ENCODE data around the gene HCFC1R1.

Gene HCFC1R1

GRCh38 chr16:3030222-3031212 is 6.8 kb upstream of the HCFC1R1 start:
- no peak for DNase-seq

- no peak for DNase-seq
Observed at GRCh38 chr16:3029491-3030221, 5.9 kb upstream of the HCFC1R1 start.

DNA sequence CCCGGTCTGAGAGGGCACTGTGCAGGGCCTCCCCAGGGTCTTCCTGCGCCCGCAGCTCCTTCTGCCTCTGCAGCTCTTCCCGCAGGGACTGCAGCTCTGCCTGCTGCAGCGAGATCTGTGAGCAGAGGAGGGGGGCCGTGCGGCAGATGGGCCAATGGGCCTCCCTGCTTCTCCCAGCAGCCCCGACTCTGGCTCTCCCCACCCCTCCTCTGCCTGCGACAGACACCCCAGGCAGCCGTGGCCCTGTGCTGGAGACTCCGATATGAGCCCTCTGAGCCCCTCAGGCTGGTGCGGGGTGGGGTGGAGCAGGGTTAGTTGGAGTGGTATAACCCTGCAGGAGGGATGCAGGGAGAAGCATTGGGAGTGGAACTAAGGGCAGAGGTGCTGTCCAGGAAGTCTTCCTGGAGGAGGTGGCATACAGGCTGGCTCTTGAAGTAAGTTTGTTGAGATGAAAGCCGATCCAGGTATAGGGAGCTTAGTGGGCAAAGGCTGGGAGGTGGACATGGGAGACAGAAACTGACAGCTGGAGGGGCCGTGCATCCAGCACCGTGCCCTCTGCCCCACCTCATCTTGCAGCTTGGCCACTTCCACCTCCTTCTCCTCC is 5.1 kb upstream of the HCFC1R1 start:
- no peak for DNase-seq

DNA sequence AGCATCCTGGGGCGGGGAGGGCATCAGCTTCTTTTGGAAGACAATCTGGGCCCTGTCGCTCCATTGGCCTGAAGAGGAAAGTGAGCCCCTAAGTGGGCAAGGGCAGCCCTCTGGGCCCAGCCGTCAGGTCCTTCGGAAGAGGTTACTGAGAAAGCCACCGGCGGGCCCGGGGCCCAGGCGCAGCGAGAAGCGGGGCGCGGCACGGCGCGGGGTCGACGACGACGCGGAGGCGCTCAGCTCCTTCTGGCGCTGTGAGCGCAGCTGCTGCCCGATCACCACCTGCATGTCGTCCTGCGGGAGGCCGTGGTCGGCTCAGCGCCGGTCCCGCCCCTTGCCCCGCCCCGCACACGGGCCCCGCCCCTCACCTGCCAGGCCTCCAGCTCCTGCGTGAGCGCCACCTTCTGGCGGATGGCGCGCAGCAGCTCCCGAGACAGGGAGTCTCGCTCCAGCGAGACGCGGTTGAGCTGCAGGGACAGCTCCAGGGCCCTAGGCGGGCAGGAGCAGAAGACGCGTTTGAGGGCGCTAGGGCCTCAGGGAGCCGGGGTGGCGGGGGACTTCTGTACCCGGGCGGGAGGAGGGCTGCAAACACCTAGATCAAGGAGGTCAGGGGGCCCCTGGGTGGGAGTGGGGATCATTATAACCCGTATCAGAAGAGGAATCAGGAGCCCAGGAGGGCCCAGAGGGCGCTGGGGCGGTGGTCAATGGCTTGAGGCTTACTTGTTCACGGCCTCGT is 4.4 kb upstream of the HCFC1R1 start:
- peak; percentile 92 for DNase-seq

GRCh38 chr16:3027489-3027795 is 3.7 kb upstream of the HCFC1R1 start:
- DNase-seq, result no peak

GRCh38 chr16:3026609-3027488 is 3.1 kb upstream of the HCFC1R1 start:
- DNase-seq, result no peak

DNA sequence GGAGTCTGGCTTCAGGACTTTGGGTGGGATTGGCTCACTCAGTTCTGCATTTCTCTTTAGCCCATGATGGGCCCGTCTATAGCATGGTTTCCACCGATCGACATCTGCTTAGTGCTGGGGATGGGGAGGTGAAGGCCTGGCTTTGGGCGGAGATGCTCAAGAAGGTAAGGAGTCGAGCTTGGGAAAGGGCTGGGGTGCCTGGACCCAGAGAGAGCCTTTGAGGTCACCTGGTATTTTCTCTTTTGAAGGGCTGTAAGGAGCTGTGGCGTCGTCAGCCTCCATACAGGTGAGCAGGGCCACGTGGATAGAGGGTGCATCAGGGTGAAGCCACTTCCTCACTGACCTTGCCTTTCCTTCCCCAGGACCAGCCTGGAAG is 2.2 kb upstream of the HCFC1R1 start:
- no peak for DNase-seq

DNA sequence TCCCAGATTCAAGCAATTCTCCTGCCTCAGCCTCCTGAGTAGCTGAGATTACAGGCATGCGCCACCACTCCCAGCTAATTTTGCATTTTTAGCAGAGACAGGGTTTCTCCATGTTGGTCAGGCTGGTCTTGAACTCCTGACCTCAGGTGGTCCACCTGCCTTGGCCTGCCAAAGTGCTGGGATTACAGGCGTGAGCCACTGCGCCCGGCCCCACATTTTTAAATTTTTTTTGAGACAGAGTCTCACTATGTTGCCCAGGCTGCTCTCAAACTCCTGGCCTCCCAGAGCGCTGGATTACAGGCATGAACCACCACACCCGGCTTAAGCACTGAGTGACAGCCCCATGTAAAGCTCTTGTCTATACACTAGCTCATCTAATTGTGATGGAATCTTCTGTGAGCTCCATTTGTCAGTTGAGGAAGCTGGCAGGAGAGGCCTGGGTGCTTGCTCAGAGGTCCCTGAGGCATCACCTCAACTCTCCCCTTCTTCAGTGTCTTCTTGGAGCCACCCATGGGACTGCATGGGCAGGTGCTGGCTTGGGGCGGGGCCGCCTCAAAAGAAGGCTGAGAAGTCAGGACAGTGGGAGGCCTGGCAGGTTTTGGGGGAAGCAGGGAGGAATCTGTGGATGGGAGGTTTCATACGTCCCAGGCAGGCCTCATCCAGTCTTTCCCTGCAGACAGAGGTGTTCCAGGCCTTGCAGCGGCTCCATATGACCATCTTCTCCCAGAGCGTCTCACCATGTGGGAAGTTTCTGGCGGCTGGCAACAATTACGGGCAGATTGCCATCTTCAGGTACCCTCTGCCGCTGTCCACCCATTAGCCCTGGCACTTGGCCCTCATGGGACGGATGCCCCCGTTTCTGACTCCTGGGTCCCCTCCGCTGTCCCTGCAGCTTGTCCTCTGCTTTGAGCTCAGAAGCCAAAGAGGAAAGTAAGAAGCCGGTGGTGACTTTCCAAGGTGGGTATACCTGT is 1.6 kb upstream of the HCFC1R1 start:
- no peak for DNase-seq

GRCh38 chr16:3023415-3023668 is 400 bp downstream of the HCFC1R1 start:
- peak; percentile 57 for DNase-seq

GRCh38 chr16:3022684-3023414 is 893 bp downstream of the HCFC1R1 start:
- DNase-seq, result no peak

- peak; percentile 83 for DNase-seq
Observed at GRCh38 chr16:3022208-3022683, 1.5 kb downstream of the HCFC1R1 start.

GRCh38 chr16:3021449-3022207 is 2.1 kb downstream of the HCFC1R1 start:
- peak; percentile 82 for DNase-seq

GRCh38 chr16:3020604-3021448 is 2.9 kb downstream of the HCFC1R1 start:
- peak; percentile 78 for DNase-seq

DNA sequence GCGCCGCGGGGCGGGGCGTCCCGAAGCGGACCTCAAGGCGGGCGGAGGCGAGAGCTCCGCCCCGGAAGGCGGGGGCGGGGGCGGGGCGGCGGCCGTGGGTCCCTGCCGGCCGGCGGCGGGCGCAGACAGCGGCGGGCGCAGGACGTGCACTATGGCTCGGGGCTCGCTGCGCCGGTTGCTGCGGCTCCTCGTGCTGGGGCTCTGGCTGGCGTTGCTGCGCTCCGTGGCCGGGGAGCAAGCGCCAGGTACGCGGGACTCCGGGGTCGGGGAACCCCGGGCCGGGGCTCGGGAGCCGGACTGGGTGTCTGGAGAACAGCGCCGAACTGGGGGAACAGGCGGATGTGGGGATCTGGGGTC is 3.5 kb downstream of the HCFC1R1 start, which contains the start of gene TNFRSF12A:
Gene TNFRSF12A (plus strand): TSS at position 122 of the 357 bp plus-strand sequence. CDS start 30 bp downstream, at position 152.
- peak; percentile 89 for DNase-seq

GRCh38 chr16:3019594-3020246 is 4.0 kb downstream of the HCFC1R1 start:
- DNase-seq, result no peak

DNA sequence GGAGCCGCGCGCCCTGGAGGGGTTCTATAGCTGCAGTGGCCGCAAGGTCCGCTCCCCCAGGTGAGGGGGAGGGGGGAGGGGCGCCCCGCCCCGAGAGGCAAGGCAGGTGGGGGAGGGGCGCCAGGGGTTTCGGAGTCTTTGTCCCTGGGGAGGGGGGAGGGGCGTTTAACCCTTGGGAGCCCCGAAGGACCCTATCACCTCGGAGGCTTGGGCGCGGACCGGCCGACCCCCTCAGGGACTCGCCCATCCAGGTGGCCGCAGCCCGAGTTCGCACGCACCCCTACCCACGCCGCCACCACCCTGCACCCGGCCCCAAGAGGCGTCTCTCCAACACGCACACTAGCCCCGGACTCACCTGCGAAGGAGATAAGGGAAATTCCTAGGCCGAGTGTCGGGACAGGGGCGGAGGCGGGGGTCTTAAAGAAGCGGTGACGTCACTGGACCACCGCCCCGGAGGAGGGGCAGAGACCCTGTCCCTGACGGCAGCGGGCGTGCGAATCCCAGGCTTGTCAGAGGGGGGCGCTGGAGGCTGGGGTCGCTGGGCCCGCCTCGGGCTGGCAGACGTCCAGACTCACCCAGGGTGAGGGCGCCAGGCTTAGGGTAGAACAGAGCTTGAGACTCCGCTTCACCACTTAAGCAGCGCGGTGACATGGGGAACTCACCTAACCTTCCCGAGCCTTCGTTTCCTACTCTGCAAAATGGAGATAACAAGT is 5.8 kb downstream of the HCFC1R1 start, which contains the start of gene CLDN6:
Gene CLDN6 (minus strand): TSS at position 390 of the 713 bp plus-strand sequence. CDS start 2,162 bp downstream, outside the sequence.
- DNase-seq, result no peak

DNA sequence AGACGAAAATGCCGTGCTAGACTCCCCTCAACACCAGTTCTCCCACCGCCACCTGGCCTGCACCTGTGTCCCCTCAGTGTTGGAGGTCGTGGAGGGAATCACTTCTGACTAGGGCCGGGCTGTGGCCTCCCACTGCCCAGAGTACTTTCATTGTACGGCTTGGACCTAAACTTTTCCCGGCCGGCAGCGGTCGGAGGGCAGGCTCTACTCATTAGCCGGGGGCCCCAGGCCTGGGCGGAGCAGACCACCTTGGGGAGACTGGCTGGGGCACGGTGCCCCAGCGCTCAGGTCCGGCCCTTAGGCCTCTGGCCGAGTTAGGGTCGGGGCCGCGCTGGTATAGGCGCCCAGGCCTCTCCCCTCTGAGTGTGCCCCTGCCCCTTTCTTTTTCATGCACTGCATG is 6.4 kb downstream of the HCFC1R1 start:
- no peak for DNase-seq

Measured in DMS53 (cell line).